NK-92 treated with Interleukin-12 subunit alpha and Interleukin-12 subunit beta, amount 100 ng/mL, for 24 hours (cell line): Measurements from ENCODE around the gene NOP16.

Experiments used
- DNase-seq: peaks from one replicate; lab custom pipeline; 2025; lab: John Stamatoyannopoulos, UW

Gene NOP16

GRCh38 chr5:176386491-176386890, 1.9 kb downstream of the NOP16 start:
- no peak for DNase-seq

- DNase-seq = no peak
Measured at GRCh38 chr5:176384991-176385390, 3.4 kb downstream of the NOP16 start.

GRCh38 chr5:176384366-176384930, 4.0 kb downstream of the NOP16 start:
- no peak for DNase-seq

GRCh38 chr5:176383961-176384360, 4.4 kb downstream of the NOP16 start:
- no peak for DNase-seq

GRCh38 chr5:176383248-176383905, 5.0 kb downstream of the NOP16 start:
- DNase-seq = no peak

GRCh38 chr5:176382721-176383120, 5.7 kb downstream of the NOP16 start:
- DNase-seq = no peak

- DNase-seq = no peak
Measured at GRCh38 chr5:176381979-176382378, 6.4 kb downstream of the NOP16 start.

- DNase-seq = no peak
Measured at GRCh38 chr5:176381423-176381822, 7.0 kb downstream of the NOP16 start.

- no peak for DNase-seq
Measured at GRCh38 chr5:176379881-176380280, 8.5 kb downstream of the NOP16 start.

GRCh38 chr5:176373100-176373818, 15.1 kb downstream of the NOP16 start:
- no peak for DNase-seq

GRCh38 chr5:176371621-176372539, 16.5 kb downstream of the NOP16 start:
- no peak for DNase-seq

GRCh38 chr5:176369934-176370711, 18.3 kb downstream of the NOP16 start:
- no peak for DNase-seq

- DNase-seq = no peak
Measured at GRCh38 chr5:176368726-176369125, 19.7 kb downstream of the NOP16 start.

GRCh38 chr5:176366232-176366894, 22.0 kb downstream of the NOP16 start:
- DNase-seq = no peak

- DNase-seq = no peak
Measured at GRCh38 chr5:176365351-176366231, 22.8 kb downstream of the NOP16 start, which contains the start of gene ARL10. ARL10 (plus strand) TSS chr5:176365487; CDS start chr5:176365564, 77 bp downstream.

- no peak for DNase-seq
Measured at GRCh38 chr5:176364765-176365350, 23.5 kb downstream of the NOP16 start.

- no peak for DNase-seq
Measured at GRCh38 chr5:176362233-176362490, 26.2 kb downstream of the NOP16 start.

- DNase-seq = peak; percentile 92
Measured at GRCh38 chr5:176361437-176362232, 26.8 kb downstream of the NOP16 start, which contains the start of gene KIAA1191. KIAA1191 (minus strand) TSS chr5:176361764; CDS start chr5:176359508, 2,256 bp downstream.
